Activated CD8-positive, alpha-beta T cell treated with anti-CD3 and anti-CD28 coated beads for 36 hours (primary cell): ENCODE measurements around the gene KRTAP5-11. TPM values are rescaled to one million over a fixed set of nuclear protein-coding genes. Genes with fewer than 3 reads are reported as not detected.

Experiments
- ATAC-seq: fragments of 200-7000 bp; cut with Tn5 transposase; one replicate; pipeline ENCODE4 v1.10.0; 2021; ENCODE audit warnings: mild to moderate bottlenecking, moderate library complexity
- CTCF ChIA-PET: fragments of 350-600 bp; sonication (Branson Sonifier 250); formaldehyde crosslinking; loops from one replicate; lab custom pipeline; 2021; ENCODE audit warnings: antibody characterized with exemption; lab: Charles Lee
- POLR2A ChIA-PET: fragments of 350-600 bp; sonication (Branson Sonifier 250); formaldehyde crosslinking; loops from one replicate; lab custom pipeline; 2021; ENCODE audit warnings: antibody characterized with exemption; lab: Charles Lee
- DNase-seq: peaks from one replicate; pipeline ENCODE4 v3.0.0-alpha.2; 2020
- H3K27ac Mint-ChIP-seq: one replicate; pipeline ENCODE4 v1.8.0; 2021; ENCODE audit warnings: mild to moderate bottlenecking, mixed read lengths
- H3K27me3 Mint-ChIP-seq: one replicate; pipeline ENCODE4 v1.8.0; 2021; ENCODE audit warnings: mixed read lengths
- H3K36me3 Mint-ChIP-seq: one replicate; pipeline ENCODE4 v1.8.0; 2021; ENCODE audit warnings: low read depth, mixed read lengths
- H3K4me1 Mint-ChIP-seq: one replicate; pipeline ENCODE4 v1.8.0; 2021; ENCODE audit warnings: low read depth, mixed read lengths
- H3K4me3 Mint-ChIP-seq: one replicate; pipeline ENCODE4 v1.8.0; 2021; ENCODE audit warnings: mild to moderate bottlenecking, moderate library complexity, mixed read lengths
- H3K9me3 Mint-ChIP-seq: one replicate; pipeline ENCODE4 v1.8.0; 2021; ENCODE audit warnings: mixed read lengths
- intact Hi-C: fragments of 100-400 bp; cut with micrococcal nuclease; formaldehyde crosslinking; loops from one replicate; pipeline ENCODE4 v1.10.0; 2022
- total RNA-seq, 2 experiments: library from RNA; stranded (reverse); gene quantifications; one replicate each; pipeline ENCODE4 v1.2.3, GENCODE V29; 2021
- TF ChIP-seq, protein P1 (sequence below): fragments of 200-600 bp; IDR thresholded peaks from one replicate; pipeline ENCODE4 v1.8.0; 2022; ENCODE audit warnings: antibody characterized with exemption, mild to moderate bottlenecking

Gene KRTAP5-11
- total RNA-seq, 2 experiments from 2014 or later, result not detected

DNA sequence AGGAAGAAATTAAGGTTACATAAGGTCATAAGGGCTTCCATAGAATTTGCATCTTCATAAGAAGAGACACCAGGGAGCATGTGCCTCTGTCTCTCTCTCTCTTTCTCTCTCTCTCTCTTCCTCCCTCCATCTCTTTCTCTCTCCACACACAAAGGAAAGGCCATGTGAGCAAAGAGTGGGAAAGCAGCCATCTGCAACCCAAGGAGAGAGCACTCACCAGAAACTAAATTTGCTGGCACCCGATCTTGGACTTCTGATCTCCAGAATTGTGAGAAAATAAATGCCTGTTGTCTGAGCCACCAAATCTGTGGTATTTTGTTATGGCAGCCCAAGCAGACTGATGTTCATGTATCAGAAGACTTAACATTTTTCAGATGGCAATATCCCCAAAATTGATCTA, 23.7 kb downstream of the KRTAP5-11 start:
- Mint-ChIP-seq H3K36me3 (no peaks in the 10 kb centered on the region), H3K27me3 (peaks cover 25% of the 10 kb centered on the region), H3K9me3 (no peaks in the 10 kb centered on the region), H3K4me1 (no peaks in the 10 kb centered on the region), H3K4me3 (no peak overlapping the region), H3K27ac (no peak overlapping the region)
- POLR2A ChIA-PET, result interaction anchor here (0.5 kb wide), 1 partner anchor 1107 kb away, joined by 3 read pairs; no protein-coding TSS in a partner anchor
- intact Hi-C loops, result no loop called here
- ATAC-seq (no peak), DNase-seq (no peak)
- CTCF ChIA-PET, result no interaction called here
- TF ChIP-seq, protein P1, sequence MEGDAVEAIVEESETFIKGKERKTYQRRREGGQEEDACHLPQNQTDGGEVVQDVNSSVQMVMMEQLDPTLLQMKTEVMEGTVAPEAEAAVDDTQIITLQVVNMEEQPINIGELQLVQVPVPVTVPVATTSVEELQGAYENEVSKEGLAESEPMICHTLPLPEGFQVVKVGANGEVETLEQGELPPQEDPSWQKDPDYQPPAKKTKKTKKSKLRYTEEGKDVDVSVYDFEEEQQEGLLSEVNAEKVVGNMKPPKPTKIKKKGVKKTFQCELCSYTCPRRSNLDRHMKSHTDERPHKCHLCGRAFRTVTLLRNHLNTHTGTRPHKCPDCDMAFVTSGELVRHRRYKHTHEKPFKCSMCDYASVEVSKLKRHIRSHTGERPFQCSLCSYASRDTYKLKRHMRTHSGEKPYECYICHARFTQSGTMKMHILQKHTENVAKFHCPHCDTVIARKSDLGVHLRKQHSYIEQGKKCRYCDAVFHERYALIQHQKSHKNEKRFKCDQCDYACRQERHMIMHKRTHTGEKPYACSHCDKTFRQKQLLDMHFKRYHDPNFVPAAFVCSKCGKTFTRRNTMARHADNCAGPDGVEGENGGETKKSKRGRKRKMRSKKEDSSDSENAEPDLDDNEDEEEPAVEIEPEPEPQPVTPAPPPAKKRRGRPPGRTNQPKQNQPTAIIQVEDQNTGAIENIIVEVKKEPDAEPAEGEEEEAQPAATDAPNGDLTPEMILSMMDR, result no peak

- CTCF ChIA-PET, result no interaction called here
- Mint-ChIP-seq H3K4me3 (no peak overlapping the region), H3K27me3 (peaks cover 17% of the 10 kb centered on the region), H3K4me1 (no peaks in the 10 kb centered on the region), H3K27ac (no peak overlapping the region), H3K9me3 (no peaks in the 10 kb centered on the region), H3K36me3 (no peaks in the 10 kb centered on the region)
- intact Hi-C loops, result no loop called here
- TF ChIP-seq, protein P1, result no peak
- no peak for DNase-seq
- ATAC-seq, result no peak
- POLR2A ChIA-PET, result no interaction called here
Observed at GRCh38 chr11:71557257-71557656, 25.4 kb downstream of the KRTAP5-11 start.

DNA sequence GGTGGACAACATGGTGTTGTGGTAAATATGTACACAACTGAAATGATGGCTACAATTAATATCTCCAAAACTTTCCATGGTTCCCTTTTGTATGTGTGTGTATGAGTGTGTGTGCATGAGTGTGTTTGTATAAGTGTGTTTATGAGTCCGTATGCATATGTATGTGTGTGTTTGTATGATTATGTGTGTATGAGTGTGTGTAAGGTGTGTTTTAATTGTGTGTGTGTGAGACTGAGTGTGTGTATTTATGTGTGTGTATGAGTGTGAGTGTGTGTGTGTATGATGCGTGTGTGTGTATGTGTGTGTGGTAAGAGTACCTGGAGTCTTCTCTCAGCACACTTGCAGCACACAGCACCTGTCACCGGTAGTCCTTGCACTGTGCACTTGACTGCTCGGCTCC, 26.7 kb downstream of the KRTAP5-11 start:
- TF ChIP-seq, protein P1, result no peak
- peaks cover 11% of the 10 kb centered on the region for H3K27me3 Mint-ChIP-seq
- ATAC-seq, result no peak
- no peaks in the 10 kb centered on the region for H3K36me3 Mint-ChIP-seq
- CTCF ChIA-PET, result no interaction called here
- no peaks in the 10 kb centered on the region for H3K9me3 Mint-ChIP-seq
- intact Hi-C loops, result no loop called here
- H3K4me3 Mint-ChIP-seq, result no peak overlapping the region
- POLR2A ChIA-PET, result no interaction called here
- no peak overlapping the region for H3K27ac Mint-ChIP-seq
- no peak for DNase-seq
- no peaks in the 10 kb centered on the region for H3K4me1 Mint-ChIP-seq

GRCh38 chr11:71555508-71555907, 27.2 kb downstream of the KRTAP5-11 start:
- Mint-ChIP-seq H3K27ac (no peak overlapping the region), H3K27me3 (peaks cover 8% of the 10 kb centered on the region), H3K9me3 (no peaks in the 10 kb centered on the region), H3K4me1 (no peaks in the 10 kb centered on the region), H3K4me3 (no peak overlapping the region), H3K36me3 (no peaks in the 10 kb centered on the region)
- intact Hi-C loops, result no loop called here
- no peak for DNase-seq
- TF ChIP-seq, protein P1, result no peak
- no peak for ATAC-seq
- POLR2A ChIA-PET, result no interaction called here
- CTCF ChIA-PET, result no interaction called here

DNA sequence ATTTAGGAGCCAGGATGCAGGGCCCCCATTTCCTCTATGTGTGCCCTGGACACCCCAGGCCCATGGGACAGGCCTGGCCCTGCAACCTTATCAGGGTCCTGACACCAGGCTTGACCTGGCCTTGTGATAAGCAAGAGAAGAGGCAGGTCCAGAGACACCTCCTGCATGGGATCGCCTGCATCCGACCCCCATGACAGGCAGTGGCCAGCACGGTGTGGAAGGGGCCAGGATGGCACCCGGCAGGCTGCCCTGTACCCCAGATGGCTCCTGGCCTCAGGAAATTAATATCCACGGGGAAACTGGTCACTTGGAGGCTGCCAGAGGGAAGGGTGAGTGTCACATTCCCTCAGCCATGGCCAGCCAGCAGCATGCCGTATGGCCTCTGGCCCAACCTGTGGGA, 27.7 kb downstream of the KRTAP5-11 start:
- no peak overlapping the region for H3K4me3 Mint-ChIP-seq
- ChIA-PET POLR2A (no interaction called here), CTCF (no interaction called here)
- DNase-seq (no peak), ATAC-seq (no peak)
- H3K9me3 Mint-ChIP-seq, result no peaks in the 10 kb centered on the region
- no peaks in the 10 kb centered on the region for H3K4me1 Mint-ChIP-seq
- no peak overlapping the region for H3K27ac Mint-ChIP-seq
- H3K36me3 Mint-ChIP-seq, result no peaks in the 10 kb centered on the region
- H3K27me3 Mint-ChIP-seq, result peaks cover 7% of the 10 kb centered on the region
- TF ChIP-seq, protein P1, result no peak
- intact Hi-C loops, result no loop called here
